ENCODE results near the gene MTOR. TPM values are rescaled to one million over a fixed set of nuclear protein-coding genes. Genes with fewer than 3 reads are reported as not detected.

The MTOR gene
- polyA plus RNA-seq, 1 experiment, result 27.7 TPM

- no peak for TF ChIP-seq CTCF (IDR thresholded peaks at IDR 0.05; ENCODE audit: low read depth, low read length)
- ChIA-PET POLR2A (no interaction called here), CTCF (interaction anchor here (12.1 kb wide), 1 partner anchor 399 kb away, joined by 283 read pairs; no protein-coding TSS in a partner anchor)
- Histone ChIP-seq H3K9me3 (ENCODE audit: control insufficient read depth, insufficient read depth, low read length) (no peaks in the 10 kb centered on the region), H3K27ac (ENCODE audit: low read depth, low read length) (no peak overlapping the region), H3K4me3 (ENCODE audit: low read depth, low read length) (no peak overlapping the region), H3K27me3 (ENCODE audit: control insufficient read depth, insufficient read depth, low read length) (no peaks in the 10 kb centered on the region)
- no peak for DNase-seq (ENCODE audit: low read depth, low spot score)
These were observed 16.2 kb downstream of the MTOR start for GRCh38 chr1:11245904-11246719.

GRCh38 chr1:11245248-11245647 lies 17.1 kb downstream of the MTOR start:
- Histone ChIP-seq H3K27ac (ENCODE audit: low read depth, low read length) (no peak overlapping the region), H3K27me3 (ENCODE audit: control insufficient read depth, insufficient read depth, low read length) (no peaks in the 10 kb centered on the region), H3K4me3 (ENCODE audit: low read depth, low read length) (no peak overlapping the region), H3K9me3 (ENCODE audit: control insufficient read depth, insufficient read depth, low read length) (no peaks in the 10 kb centered on the region)
- ChIA-PET CTCF (interaction anchor here (12.1 kb wide), 1 partner anchor 400 kb away, joined by 283 read pairs; no protein-coding TSS in a partner anchor), POLR2A (no interaction called here)
- DNase-seq (ENCODE audit: low read depth, low spot score), result no peak
- no peak for TF ChIP-seq CTCF (IDR thresholded peaks at IDR 0.05; ENCODE audit: low read depth, low read length)

GRCh38 chr1:11238311-11238710 lies 24.0 kb downstream of the MTOR start:
- H3K9me3 ChIP-seq (ENCODE audit: control insufficient read depth, insufficient read depth, low read length), result no peaks in the 10 kb centered on the region
- H3K27ac ChIP-seq (ENCODE audit: low read depth, low read length), result no peak overlapping the region
- CTCF ChIA-PET, result interaction anchor here (1.2 to 12.1 kb wide), 3 partner anchors 24 to 407 kb away, joined by 3 to 283 read pairs (median 10); partner anchors contain the start of gene MTOR
- TF ChIP-seq CTCF (IDR thresholded peaks at IDR 0.05; ENCODE audit: low read depth, low read length), result no peak
- no peak overlapping the region for H3K4me3 ChIP-seq (ENCODE audit: low read depth, low read length)
- no peaks in the 10 kb centered on the region for H3K27me3 ChIP-seq (ENCODE audit: control insufficient read depth, insufficient read depth, low read length)
- no peak for DNase-seq (ENCODE audit: low read depth, low spot score)
- POLR2A ChIA-PET, result no interaction called here

- TF ChIP-seq CTCF (IDR thresholded peaks at IDR 0.05; ENCODE audit: low read depth, low read length), result no peak
- no peak overlapping the region for H3K4me3 ChIP-seq (ENCODE audit: low read depth, low read length)
- POLR2A ChIA-PET, result no interaction called here
- H3K27ac ChIP-seq (ENCODE audit: low read depth, low read length), result peak overlapping the region; percentile 31
- DNase-seq (ENCODE audit: low read depth, low spot score), result no peak
- CTCF ChIA-PET, result interaction anchor here (1.2 to 12.1 kb wide), 3 partner anchors 25 to 408 kb away, joined by 3 to 283 read pairs (median 10); partner anchors contain the start of gene MTOR
- no peaks in the 10 kb centered on the region for H3K27me3 ChIP-seq (ENCODE audit: control insufficient read depth, insufficient read depth, low read length)
- no peaks in the 10 kb centered on the region for H3K9me3 ChIP-seq (ENCODE audit: control insufficient read depth, insufficient read depth, low read length)
These were observed 25.0 kb downstream of the MTOR start for GRCh38 chr1:11237356-11237755.

- CTCF ChIA-PET, result interaction anchor here (0.6 to 1.7 kb wide), 4 partner anchors 8 to 412 kb away, joined by 3 to 5 read pairs (median 4); no protein-coding TSS in a partner anchor
- H3K27ac ChIP-seq (ENCODE audit: low read depth, low read length), result no peak overlapping the region
- no peaks in the 10 kb centered on the region for H3K27me3 ChIP-seq (ENCODE audit: control insufficient read depth, insufficient read depth, low read length)
- DNase-seq (ENCODE audit: low read depth, low spot score), result no peak
- TF ChIP-seq CTCF (IDR thresholded peaks at IDR 0.05; ENCODE audit: low read depth, low read length), result no peak
- no peaks in the 10 kb centered on the region for H3K9me3 ChIP-seq (ENCODE audit: control insufficient read depth, insufficient read depth, low read length)
- POLR2A ChIA-PET, result no interaction called here
- H3K4me3 ChIP-seq (ENCODE audit: low read depth, low read length), result no peak overlapping the region
These were observed 29.1 kb downstream of the MTOR start for GRCh38 chr1:11233208-11233607.
